RWPE2 (cell line): ENCODE results near the gene STX18.

Experiments
- ATAC-seq: fragments of 200-7000 bp; cut with Tn5 transposase; 3 replicates; pipeline ENCODE4 v1.9.1; 2021; ENCODE audit warnings: low read depth
- DNase-seq: peaks from one replicate; pipeline ENCODE4 v3.0.0-alpha.2; 2020; ENCODE audit warnings: low spot score
- H3K27ac ChIP-seq: fragments of 450-650 bp; 2 replicates; pipeline ENCODE4 v1.5.1; 2017; ENCODE audit warnings: mild to moderate bottlenecking; ENCODE audit not compliant: poor library complexity, severe bottlenecking
- H3K27me3 ChIP-seq: fragments of 250-450 bp; sonication (Bioruptor Pico); 2 replicates; pipeline ENCODE4 v1.5.1; 2021; ENCODE audit warnings: mild to moderate bottlenecking, moderate library complexity; ENCODE audit not compliant: insufficient read depth, poor library complexity, severe bottlenecking
- H3K36me3 ChIP-seq: fragments of 250-450 bp; sonication (Bioruptor Pico); 2 replicates; pipeline ENCODE4 v1.5.1; 2020; ENCODE audit warnings: low read depth, mild to moderate bottlenecking, moderate library complexity
- H3K4me1 ChIP-seq: fragments of 250-450 bp; sonication (Bioruptor Pico); 2 replicates; pipeline ENCODE4 v1.5.1; 2021; ENCODE audit warnings: mild to moderate bottlenecking, moderate library complexity; ENCODE audit not compliant: insufficient read depth, poor library complexity, severe bottlenecking
- H3K4me3 ChIP-seq: fragments of 250-450 bp; sonication (Bioruptor Pico); 2 replicates; pipeline ENCODE4 v1.5.1; 2021; ENCODE audit warnings: mild to moderate bottlenecking, moderate library complexity; ENCODE audit not compliant: severe bottlenecking
- H3K9me3 ChIP-seq: fragments of 250-450 bp; sonication (Bioruptor Pico); 2 replicates; pipeline ENCODE4 v1.5.1; 2021; ENCODE audit warnings: mild to moderate bottlenecking, moderate library complexity; ENCODE audit not compliant: severe bottlenecking
- TF ChIP-seq, protein P1 (sequence below): fragments of 450-650 bp; IDR thresholded peaks from one replicate; pipeline ENCODE4 v1.5.1; 2017; ENCODE audit warnings: mild to moderate bottlenecking, moderate library complexity; ENCODE audit not compliant: poor library complexity, severe bottlenecking

The STX18 gene

DNA sequence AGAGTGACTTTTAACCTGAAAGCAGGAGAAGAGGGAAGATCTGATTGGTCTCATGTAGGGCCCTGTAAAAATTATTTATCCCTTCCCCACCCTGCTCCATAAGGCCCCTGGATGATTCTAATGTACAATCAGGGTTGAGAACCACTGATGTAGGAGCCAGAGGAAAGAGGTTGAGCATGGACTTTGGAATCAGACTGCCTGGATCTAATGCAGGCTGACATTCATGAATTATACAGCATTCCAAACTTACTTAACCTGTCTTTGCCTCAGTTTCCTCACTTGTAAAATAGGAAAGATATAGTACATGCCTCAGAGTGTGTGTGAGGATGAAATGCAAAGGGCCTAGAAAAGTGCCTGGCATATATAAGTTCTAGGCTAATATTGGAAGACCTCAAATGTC, 47.0 kb downstream of the STX18 start:
- TF ChIP-seq, protein P1, sequence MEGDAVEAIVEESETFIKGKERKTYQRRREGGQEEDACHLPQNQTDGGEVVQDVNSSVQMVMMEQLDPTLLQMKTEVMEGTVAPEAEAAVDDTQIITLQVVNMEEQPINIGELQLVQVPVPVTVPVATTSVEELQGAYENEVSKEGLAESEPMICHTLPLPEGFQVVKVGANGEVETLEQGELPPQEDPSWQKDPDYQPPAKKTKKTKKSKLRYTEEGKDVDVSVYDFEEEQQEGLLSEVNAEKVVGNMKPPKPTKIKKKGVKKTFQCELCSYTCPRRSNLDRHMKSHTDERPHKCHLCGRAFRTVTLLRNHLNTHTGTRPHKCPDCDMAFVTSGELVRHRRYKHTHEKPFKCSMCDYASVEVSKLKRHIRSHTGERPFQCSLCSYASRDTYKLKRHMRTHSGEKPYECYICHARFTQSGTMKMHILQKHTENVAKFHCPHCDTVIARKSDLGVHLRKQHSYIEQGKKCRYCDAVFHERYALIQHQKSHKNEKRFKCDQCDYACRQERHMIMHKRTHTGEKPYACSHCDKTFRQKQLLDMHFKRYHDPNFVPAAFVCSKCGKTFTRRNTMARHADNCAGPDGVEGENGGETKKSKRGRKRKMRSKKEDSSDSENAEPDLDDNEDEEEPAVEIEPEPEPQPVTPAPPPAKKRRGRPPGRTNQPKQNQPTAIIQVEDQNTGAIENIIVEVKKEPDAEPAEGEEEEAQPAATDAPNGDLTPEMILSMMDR: no peak
- Histone ChIP-seq H3K4me1 (no peaks in the 10 kb centered on the region), H3K4me3 (no peak overlapping the region), H3K9me3 (no peaks in the 10 kb centered on the region), H3K27ac (no peak overlapping the region), H3K27me3 (no peaks in the 10 kb centered on the region), H3K36me3 (no peaks in the 10 kb centered on the region)
- no peak for ATAC-seq
- DNase-seq: no peak

DNA sequence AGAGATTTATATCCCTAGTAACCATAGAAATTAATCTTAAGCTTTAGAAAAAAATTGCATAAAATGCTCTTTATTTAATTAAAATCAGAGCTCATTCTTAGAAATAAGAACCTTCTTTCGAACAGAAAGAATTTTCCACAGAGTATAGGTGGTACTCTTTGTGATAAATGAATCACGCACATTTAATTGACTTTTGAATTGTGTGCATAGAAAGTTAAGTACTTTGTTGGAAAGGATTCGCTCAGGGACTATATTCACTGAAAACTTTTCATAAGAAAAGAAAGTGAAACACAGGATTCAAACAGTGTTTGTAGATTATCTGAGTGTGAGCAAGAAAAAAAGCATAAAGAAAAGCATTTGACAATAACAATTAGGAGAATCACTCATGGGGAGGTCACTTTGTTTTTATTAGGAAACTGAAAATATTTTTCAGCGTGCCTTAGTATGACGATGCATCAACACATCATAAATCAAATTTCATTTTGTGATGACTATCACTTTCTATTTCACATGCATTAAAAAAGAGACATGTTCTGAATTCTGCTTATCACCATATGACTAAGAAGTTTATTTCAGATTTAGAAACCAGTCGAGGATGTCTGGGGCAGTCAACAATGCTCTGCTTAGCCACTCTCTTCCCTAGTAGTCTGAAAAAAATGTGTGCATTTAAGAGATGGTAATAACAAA, 49.5 kb downstream of the STX18 start:
- no peak overlapping the region for H3K27ac ChIP-seq
- 0 out of 3 replicates have a peak, but pooled peaks have one; percentile 28 for ATAC-seq

GRCh38 chr4:4491396-4491893, 50.4 kb downstream of the STX18 start:
- Histone ChIP-seq H3K4me3 (no peak overlapping the region), H3K9me3 (no peaks in the 10 kb centered on the region), H3K27me3 (no peaks in the 10 kb centered on the region), H3K4me1 (no peaks in the 10 kb centered on the region), H3K36me3 (no peaks in the 10 kb centered on the region), H3K27ac (no peak overlapping the region)
- TF ChIP-seq, protein P1: no peak
- ATAC-seq (no peak), DNase-seq (no peak)

More for the DNA sequence above, 49.5 kb downstream of the STX18 start:
- Histone ChIP-seq H3K4me3 (no peak overlapping the region), H3K36me3 (no peaks in the 10 kb centered on the region), H3K27me3 (no peaks in the 10 kb centered on the region), H3K9me3 (no peaks in the 10 kb centered on the region), H3K4me1 (no peaks in the 10 kb centered on the region)
- no peak for DNase-seq
- TF ChIP-seq, protein P1: no peak

- H3K4me3 ChIP-seq: no peak overlapping the region
- H3K36me3 ChIP-seq: no peaks in the 10 kb centered on the region
- H3K4me1 ChIP-seq: no peaks in the 10 kb centered on the region
- no peaks in the 10 kb centered on the region for H3K9me3 ChIP-seq
- DNase-seq (no peak), ATAC-seq (no peak)
- H3K27ac ChIP-seq: no peak overlapping the region
- no peaks in the 10 kb centered on the region for H3K27me3 ChIP-seq
- TF ChIP-seq, protein P1: no peak
These were observed 51.0 kb downstream of the STX18 start for GRCh38 chr4:4490816-4491215.

- no peak overlapping the region for H3K4me3 ChIP-seq
- TF ChIP-seq, protein P1: no peak
- H3K27ac ChIP-seq: no peak overlapping the region
- DNase-seq (no peak), ATAC-seq (no peak)
- H3K27me3 ChIP-seq: no peaks in the 10 kb centered on the region
- H3K36me3 ChIP-seq: no peaks in the 10 kb centered on the region
- no peaks in the 10 kb centered on the region for H3K9me3 ChIP-seq
- H3K4me1 ChIP-seq: no peaks in the 10 kb centered on the region
These were observed 51.8 kb downstream of the STX18 start for GRCh38 chr4:4490041-4490440.
